ENCODE results near the gene TXNIP. TPM values are rescaled to one million over a fixed set of nuclear protein-coding genes. Genes with fewer than 3 reads are reported as not detected.

The TXNIP gene
- total RNA-seq, 1 donor, result 69.5 TPM

DNA sequence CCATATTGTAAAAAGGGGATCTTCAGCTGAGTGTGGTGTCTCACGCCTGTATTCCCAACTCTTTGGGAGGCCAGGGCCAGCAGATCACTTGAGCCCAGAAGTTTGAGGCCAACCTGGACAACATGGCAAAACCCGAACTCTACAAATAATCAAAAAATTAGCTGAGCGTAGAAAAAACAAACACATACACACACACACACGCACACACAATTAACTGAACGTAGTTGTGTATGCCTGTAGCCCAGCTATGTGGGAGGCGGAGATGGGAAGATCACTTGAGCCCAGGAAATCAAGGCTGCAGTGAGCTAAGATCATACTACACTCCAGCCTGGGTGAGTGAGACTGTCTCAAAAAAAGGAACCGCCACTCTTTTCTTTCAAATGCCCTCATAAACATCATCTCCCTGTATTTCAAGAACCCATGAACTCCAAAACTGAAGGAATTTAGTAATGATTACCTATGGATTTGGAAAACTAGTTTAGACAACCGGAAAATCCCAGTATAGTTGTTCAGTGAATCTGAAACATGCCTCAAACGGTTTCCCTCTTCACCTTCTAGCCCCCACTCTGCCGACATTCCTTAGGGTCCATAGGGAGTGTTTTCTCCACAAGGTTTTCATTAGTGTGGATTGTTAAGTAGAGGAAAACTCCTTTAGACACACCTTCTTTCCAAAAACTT lies 4.5 kb downstream of the TXNIP start:
- peak; percentile 53 for DNase-seq (ENCODE audit: low read depth)
- TF ChIP-seq, protein P1, sequence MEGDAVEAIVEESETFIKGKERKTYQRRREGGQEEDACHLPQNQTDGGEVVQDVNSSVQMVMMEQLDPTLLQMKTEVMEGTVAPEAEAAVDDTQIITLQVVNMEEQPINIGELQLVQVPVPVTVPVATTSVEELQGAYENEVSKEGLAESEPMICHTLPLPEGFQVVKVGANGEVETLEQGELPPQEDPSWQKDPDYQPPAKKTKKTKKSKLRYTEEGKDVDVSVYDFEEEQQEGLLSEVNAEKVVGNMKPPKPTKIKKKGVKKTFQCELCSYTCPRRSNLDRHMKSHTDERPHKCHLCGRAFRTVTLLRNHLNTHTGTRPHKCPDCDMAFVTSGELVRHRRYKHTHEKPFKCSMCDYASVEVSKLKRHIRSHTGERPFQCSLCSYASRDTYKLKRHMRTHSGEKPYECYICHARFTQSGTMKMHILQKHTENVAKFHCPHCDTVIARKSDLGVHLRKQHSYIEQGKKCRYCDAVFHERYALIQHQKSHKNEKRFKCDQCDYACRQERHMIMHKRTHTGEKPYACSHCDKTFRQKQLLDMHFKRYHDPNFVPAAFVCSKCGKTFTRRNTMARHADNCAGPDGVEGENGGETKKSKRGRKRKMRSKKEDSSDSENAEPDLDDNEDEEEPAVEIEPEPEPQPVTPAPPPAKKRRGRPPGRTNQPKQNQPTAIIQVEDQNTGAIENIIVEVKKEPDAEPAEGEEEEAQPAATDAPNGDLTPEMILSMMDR (IDR thresholded peaks at IDR 0.05; ENCODE audit: insufficient read depth, low read depth, low read length), result no peak
- peak overlapping the region; percentile 99 for H3K4me3 ChIP-seq (ENCODE audit: low read depth, low read length)

DNA sequence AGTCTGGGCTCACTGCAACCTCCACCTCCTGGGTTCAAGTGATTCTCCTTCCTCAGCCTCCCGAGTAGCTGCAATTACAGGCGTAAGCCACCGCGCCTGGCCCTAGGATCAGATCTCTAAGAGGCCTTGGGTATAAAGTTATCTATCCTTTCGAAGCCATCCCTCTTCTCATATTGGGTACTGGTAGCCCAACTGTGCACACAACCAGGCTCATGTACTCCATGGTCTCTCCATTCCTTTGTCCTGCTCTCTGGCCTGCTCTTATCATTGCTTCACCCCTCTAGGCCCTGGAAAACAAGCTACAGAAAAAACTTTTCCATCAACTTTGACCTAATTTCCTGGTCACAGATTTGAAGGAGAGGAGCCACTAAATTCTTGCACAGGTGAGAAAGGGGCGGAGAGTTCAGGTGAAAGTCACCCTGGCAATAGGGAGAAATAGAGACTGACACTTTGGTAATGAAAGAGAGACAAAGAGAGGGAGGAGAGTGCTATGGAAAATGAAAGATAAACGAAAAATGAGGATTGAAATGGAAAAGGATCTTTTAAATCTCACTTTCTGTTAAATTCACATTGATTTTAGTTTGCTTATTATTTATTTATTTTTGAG lies 6.0 kb downstream of the TXNIP start:
- TF ChIP-seq, protein P1 (IDR thresholded peaks at IDR 0.05; ENCODE audit: insufficient read depth, low read depth, low read length), result no peak
- no peak overlapping the region for H3K4me3 ChIP-seq (ENCODE audit: low read depth, low read length)
- DNase-seq (ENCODE audit: low read depth), result peak; percentile 67

DNA sequence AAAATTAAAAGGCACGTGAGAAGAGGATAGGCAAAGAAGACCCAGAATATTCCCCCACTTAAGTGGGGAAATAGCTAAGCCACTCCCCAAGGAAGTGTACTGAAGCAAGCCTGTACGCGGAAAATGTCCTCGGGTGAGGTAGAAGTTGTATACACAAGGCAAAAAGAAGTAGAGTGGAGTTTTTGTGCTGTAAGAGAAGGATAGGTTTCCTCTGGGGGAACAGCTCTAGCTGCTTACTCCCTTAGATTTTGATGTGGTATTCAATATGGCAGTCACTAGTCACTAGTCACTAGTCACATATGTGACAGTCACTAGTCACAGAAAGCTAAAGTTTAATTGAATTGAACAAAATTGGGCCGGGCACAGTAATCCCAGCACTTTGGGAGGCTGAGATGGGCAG lies 7.6 kb downstream of the TXNIP start:
- TF ChIP-seq, protein P1 (IDR thresholded peaks at IDR 0.05; ENCODE audit: insufficient read depth, low read depth, low read length), result no peak
- H3K4me3 ChIP-seq (ENCODE audit: low read depth, low read length), result no peak overlapping the region
- DNase-seq (ENCODE audit: low read depth), result no peak

DNA sequence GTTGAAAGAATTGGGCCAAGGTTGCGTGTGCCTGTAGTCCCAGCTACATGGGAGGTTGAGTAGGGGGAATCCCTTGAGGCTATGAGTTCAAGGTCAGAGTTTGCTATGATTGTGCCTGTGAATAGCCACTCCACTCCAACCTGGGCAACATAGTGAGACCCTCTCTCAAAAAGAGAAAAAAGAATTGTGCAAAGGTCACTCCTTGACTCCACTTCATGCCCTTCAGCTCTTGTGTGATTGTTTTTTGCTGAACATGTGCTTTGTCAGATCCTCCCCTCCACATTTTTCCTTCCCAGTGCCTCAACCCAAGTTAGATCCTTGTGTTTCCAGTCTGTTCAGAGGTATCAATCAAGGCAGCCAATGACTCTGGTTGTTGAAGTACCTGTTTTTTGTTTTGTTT lies 8.5 kb downstream of the TXNIP start:
- no peak overlapping the region for H3K4me3 ChIP-seq (ENCODE audit: low read depth, low read length)
- TF ChIP-seq, protein P1 (IDR thresholded peaks at IDR 0.05; ENCODE audit: insufficient read depth, low read depth, low read length), result no peak
- DNase-seq (ENCODE audit: low read depth), result no peak

DNA sequence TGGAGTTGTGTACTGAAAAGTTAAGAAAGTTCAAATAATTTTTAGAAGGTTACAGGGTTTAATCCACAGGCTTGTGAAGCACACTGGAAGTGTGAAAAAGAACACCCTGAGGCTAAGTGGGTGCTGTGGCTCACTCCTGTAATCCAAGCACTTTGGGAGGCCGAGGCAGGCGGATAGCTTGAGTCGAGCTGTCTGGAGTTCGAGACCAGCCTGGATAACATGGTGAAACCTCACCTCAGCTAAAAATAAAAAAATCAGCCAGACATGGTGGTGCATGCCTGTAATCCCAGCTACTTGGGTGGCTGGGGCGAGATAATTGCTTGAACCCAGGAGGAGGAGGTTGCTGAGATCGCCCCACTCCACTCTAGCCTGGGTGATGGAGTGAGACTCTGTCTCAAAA lies 9.8 kb downstream of the TXNIP start:
- TF ChIP-seq, protein P1 (IDR thresholded peaks at IDR 0.05; ENCODE audit: insufficient read depth, low read depth, low read length), result no peak
- DNase-seq (ENCODE audit: low read depth), result no peak

DNA sequence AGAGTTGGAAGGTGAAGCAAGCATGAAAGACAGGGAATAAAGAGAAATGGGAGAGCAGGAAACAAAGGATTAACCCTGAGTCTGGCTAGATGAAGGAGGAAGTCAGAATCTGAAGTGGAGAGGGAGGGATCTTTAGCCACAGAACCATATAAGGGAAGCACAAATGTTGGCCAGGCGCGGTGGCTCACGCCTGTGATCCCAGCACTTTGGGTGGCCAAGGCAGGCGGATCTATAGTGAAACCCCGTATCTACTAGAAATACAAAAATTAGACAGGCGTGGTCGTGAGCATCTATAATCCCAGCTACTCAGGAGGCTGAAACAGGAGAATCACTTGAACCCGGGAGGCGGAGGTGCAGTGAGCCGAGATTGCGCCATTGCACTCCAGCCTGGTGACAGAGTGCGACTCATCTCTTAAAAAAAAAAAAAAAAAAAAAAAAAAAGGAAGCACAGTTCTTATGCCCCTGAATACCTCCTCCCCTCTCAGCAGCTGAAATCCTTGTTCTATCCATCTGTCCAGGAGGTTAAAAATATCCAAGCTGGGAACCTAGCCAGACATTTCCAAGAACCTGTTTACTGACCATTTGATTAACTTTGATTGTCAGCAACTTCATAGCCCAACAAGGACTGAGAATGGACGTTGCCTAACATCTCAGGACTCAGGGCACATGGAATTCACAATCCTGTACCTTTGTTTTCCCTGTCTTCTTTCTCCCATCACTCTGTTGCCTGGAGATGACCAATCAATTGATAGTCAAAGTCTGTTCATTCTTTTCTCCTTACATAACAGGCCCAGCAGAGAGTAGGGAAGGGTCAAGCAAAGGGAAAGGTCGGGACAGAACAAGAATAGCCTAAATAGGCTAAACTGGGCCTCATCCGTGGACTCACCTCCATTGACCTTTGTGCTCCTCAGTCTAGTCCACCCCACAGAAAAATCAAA lies 10.6 kb downstream of the TXNIP start:
- TF ChIP-seq, protein P1 (IDR thresholded peaks at IDR 0.05; ENCODE audit: insufficient read depth, low read depth, low read length), result no peak
- peak overlapping the region; percentile 2 for H3K4me3 ChIP-seq (ENCODE audit: low read depth, low read length)
- DNase-seq (ENCODE audit: low read depth), result peak; percentile 89

More for the DNA sequence above, 9.8 kb downstream of the TXNIP start:
- no peak overlapping the region for H3K4me3 ChIP-seq (ENCODE audit: low read depth, low read length)

Measured in fibroblast of villous mesenchyme (primary cell).